Stimulated activated CD4-positive, alpha-beta T cell treated with anti-CD3 and anti-CD28 coated beads, Interleukin-2, amount 100 ng/mL, for 48 hours (primary cell): ENCODE measurements around the gene PRAC2.
"Not testable (repeated sequence)": the region's sequence is repeated elsewhere in the genome, so short reads cannot be mapped to it uniquely, and the experiment has no call there.

ENCODE experiments used
- DNase-seq, 2 donors: peaks; one replicate each; pipeline ENCODE4 v3.0.0-alpha.2; 2020

PRAC2 gene

GRCh38 chr17:48722915-48723422 is at the start of gene PRAC2:
Gene PRAC2 (plus strand): TSS chr17:48723185. CDS start chr17:48724411, 1,226 bp downstream.
- no peak for DNase-seq

- no peak for DNase-seq
Measured at GRCh38 chr17:48676963-48677558, 45.9 kb upstream of the PRAC2 start.

DNA sequence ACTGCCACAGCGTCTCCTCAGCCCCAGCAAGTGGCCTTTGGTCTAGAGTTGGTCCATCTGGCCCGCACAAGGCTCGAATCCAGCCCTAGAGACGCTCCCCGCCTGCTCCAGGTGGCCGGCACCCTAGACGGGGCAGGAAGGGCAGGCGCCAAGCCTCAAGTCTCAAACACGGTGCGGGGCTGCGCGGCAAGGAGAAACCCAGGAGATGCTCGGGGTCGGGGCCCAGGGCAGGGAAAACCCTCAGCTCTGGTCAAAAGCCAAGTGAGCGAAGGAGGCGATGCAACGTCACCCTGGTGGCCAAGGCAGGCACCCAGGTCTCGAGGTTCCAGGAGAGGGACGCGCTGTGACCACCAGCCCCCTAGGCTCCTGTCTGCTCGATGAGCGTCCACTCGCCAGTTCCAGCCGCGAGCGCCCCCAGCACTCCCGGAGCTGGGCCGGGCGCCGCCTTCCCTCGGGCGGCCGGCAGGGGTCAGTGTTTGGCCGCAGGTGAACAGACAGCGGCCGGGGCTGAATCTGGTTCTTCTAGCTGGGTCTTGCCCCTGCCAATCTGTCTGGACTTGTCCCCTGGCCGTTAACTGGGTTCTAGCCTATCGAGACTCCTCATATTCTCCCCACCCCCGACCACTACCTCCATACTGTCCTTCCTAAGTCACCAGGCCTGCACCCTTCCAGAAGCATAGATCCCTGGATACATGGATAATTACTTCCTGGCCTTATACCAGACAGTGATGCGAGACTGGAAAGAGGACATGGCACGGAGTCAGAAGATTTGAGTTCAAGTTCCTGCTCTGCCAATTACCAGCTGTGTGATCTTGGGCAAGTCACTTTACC is 44.6 kb upstream of the PRAC2 start:
- peak; percentile 75 to 83 for DNase-seq

DNA sequence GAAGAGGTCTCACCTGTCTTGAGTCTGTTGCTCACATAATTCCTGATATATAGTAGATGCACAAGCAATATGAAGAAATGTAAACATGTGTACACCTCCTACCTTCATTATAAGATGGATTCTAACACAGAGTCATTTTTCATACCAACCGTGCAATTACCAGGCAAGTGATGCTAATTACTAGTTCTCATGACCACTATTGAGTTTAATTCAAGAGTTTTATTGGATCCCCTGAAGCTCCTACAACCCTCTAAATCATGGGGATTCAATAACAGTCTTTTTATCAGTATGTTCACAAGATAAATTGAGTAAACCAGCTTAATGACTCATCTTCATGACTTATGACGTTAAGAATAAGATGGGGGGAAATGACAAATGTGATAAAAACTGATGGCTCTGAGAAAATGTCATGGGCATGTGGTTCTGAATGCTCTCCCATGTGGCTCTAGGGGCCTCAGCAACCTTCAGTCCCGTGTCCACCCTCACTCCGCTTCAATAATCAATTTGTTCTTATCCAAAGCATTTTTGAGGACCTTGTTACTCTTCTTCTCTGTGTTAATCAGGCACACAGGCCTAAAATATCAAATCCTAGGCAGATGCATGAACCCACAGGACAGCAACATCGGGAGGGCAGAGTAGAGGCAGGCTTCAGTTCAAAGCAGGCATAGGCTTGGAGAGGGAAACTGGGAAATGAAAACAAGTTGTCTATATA is 43.4 kb upstream of the PRAC2 start:
- no peak for DNase-seq

- no peak for DNase-seq
Measured at GRCh38 chr17:48681609-48682008, 41.4 kb upstream of the PRAC2 start.

DNA sequence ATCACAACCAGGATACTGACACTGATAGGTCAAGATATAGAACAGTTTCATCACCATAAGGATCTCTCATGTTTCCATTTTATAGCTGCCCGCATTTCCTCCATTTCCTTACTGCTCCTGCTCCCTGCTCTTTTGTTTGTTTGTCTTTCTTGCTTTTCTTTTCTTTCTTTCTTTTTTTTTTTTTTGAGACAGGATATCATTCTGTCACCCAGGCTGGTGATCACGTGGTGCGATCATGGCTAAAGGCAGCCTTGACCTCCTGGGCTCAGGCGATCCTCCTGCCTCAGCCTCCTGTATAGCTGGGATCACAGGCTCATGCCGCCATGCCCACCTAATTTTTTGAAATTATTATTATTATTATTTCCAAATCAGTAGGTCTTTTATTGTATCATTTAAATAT is 32.3 kb upstream of the PRAC2 start:
- DNase-seq: no peak

GRCh38 chr17:48692049-48692448 is 30.9 kb upstream of the PRAC2 start:
- no peak for DNase-seq

GRCh38 chr17:48693178-48693577 is 29.8 kb upstream of the PRAC2 start:
- DNase-seq: no peak

- DNase-seq: no peak
Measured at GRCh38 chr17:48701864-48702532, 21.0 kb upstream of the PRAC2 start.

DNA sequence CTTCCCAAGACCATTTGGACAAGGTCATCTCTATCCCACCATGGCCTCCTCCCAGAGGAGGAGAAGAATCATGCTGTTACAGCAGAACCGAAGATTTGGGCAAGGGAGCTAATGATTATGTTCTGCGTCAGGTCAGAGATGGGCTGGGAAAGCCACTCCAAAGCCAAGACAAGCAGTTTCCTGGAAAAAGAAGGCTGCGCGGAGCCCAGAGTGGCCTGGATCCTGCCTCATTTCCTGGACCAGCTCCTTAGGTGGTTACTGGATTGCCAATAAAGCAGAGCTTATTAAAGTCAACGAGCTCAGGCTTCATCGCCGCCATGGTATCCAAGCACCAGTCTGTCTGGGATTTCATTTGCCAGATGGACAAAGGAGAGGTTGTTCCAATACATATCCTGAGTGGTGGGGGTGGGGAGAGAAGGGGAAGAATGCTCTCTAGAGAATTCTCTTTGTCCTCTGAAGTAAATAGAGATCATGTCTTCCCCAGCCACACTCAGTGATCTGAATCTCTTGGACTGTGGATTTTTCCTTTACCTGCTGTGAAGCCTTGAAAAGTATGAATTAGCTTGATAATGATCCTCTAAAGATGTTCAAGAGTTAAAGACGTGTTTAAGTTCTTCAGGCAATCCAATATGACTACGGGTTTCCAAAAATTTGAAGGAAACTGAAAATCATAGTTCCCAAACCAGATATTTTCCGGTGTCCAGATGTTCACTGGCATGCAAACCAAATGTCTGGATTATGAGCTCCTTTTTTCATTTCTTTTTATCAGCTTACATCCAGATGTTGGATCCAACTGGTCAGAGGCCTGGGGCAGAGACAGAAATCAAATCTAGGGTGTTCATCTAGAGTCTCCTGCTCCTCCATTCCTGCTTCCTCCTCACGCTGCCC is 18.4 kb upstream of the PRAC2 start:
- no peak for DNase-seq

- no peak for DNase-seq
Measured at GRCh38 chr17:48711128-48711527, 11.9 kb upstream of the PRAC2 start.

DNA sequence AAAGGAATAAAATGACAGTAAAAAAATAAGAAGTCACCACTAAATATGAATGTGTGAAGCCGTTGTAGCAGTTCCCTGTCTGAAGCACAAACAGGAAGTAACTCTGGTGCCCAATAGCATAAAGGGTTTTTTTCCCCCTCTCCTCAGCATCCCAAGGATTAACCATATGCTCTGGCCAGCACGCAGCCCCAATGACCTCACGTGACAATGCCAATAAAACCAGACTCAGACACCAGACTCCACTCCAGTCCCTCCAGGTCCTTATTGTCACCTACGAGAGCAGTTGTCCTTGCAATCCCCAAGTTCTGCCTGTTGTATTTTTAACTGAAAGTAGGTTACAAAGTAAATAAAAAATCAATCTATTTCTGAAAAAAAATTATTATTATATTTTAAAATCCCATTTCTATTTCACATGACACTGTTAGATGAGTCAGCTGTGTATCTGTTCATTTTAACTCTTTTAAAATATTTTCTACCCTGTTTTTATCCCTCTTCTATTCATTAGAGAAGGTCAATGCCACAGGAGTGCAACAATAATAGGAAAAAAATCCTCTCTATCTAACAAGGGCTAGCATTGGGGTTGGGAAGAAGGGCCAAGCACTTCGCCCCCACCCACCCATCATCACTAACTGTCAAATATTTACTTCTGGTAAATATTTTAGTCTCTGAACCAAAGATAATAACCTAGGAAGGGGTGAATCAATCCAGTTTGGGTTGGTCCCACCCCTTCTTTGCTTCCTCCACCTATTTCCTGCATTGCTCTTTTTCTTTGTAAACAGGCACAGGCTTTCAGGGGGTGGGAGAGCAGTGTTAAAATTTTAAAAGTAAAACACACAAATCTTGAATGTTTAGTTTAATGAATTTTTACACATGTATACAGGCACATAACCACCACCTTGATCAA is 7.2 kb upstream of the PRAC2 start:
- no peak for DNase-seq

DNA sequence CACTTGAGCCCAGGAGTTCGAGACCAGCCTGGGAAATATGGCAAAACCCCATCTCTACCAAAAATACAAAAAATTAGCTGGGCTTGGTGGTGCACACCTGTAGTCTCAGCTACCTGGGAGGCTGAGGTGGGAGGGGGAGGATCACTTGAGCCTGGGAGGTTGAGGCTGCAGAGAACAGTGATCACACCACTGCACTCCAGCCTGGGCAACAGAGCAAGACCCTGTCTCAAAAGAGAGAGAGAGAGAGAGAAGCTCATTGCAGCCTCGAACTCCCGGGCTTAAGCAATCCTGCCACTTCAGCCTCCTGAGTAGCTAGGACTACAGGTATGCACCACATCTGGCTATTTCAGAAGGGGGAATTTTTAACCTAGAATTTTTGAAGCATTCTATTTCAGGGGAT is 6.4 kb upstream of the PRAC2 start:
- DNase-seq: not testable (repeated sequence)

DNA sequence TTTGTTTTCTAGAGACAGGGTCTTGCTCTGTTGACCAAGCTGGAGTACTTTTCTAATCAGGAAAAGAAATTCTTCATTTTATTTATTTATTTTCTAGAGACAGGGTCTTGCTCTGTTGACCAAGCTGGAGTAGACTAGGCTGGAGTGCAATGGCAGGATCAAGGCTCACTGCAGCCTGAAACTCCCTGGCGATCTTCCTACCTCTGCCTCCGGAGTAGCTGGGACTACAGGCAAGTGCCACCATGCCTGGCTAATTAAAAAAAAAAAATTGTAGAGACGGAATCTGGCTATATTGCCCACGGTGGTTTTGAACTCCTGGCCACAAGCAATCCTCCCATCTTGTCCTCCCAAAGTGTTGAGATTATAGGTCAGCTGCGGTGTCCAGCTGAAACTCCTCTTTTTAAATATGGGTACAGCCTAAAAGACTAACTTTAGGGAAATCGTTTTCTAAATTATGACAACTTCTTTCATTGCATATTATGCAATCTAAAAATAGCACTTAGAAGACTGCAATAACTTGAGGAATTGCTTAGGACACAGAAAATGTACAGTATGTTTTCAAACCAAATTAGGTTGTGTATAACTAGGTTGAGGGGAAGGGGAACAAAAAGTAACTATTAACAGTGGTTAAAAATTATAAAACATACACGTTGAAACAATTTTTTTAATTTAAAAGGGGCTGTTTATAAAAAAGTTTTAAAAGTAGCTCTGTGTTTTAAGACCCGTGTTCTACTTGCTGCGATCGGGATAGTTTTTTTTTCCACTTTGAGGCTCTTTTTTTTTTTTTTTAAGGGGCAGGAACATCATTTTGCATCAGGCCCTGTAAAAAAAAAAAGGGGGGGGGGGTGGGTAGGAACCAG is 5.4 kb upstream of the PRAC2 start:
- no peak for DNase-seq

DNA sequence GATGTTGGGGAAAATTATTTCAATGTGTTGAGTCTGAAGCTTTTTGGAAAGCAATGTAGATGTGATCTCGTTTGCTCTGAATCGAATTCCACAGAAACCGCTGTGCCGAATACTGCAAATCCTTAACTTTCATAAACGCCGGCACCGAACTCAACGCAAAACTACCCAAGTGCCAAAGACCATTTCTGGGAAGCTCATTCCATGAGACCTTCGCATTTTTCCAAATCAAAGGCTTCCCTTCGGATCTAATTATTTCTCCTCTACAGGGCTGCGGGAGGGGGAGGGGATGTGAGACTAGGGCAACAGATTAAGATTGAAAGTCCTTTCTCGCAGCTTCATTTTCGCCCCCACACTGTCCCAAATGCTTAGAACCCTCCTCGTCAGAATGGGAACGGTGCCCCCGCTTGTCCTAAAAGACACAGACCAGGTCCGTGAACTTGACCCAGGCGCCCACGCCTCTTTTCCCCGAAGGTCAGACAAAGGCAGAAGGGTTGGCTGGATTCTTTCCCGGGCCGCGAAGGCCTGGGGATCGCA is 4.7 kb upstream of the PRAC2 start:
- no peak for DNase-seq

DNA sequence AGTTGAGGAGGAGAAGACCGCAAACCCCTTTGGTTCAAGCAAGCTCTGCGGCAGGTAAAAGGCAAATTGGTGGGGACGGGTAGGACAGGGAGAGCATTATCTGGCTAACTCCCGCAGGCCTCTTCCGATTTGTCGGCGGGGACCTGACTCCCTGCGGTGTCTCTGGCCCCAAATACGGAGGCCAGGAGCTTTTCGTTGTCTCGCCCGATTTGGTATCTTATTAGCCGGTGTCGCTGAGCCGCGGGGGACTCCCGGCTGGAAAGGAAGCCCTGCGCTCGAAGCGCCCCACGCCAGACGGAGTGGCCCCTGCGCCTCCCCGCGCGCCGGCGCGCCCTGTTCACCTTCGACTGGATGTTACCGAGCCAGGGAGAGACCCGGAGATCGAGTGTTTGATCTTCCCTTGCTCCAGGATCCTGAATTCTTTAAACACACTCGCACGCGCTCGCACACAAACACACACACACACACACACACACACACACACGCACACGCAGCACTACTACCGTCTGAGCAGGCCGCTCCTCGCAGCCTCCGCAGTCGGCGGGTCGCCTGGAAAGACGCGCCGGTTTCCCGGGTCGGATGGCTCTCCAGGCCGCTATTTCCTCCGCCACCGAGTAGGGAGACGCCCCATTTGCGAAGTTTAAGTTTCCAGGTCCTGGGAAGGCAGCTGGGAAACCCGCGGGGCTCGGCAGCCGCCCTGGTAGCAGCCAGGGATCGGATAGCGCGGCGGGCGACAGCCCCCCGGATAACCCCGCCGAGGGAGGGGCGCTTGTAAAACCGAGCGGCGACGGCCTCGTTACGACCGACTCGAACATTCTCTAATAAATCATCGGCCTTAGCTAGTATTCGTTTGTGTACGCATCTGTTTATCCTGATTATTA is 4.0 kb upstream of the PRAC2 start:
- DNase-seq: no peak

DNA sequence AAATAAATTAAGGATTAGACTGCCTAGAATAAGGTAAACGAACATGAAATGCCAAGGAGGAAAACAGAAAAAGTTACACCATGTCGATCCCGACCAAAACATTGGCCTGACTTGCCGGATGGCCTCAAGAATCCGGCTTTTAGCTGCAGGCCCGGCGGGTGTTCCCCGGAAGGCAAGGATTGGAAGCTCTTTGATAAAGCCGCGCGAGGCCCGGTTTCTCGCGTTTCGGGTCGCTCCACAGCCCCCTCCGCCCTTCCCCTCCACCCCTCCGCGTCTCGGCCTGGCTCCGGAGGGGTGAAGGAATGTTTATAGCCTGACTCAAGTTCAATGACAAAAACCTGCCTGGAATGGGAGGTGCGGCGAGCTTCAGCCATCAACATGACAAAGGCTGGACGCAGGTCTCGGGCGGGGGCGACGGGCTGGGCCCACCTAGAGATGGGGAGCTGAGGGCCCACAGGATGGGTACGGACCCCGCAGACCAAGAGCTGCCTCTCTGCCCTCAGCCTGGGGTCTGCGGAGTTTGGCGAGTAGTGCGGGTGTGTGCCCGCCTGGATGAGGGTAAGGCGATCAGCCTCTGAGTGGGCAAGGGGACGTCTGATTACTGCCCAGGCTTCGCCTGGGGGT is 3.2 kb upstream of the PRAC2 start:
- DNase-seq: no peak
